ENCODE results near the gene VTCN1.

- TF ChIP-seq CTCF (IDR thresholded peaks at IDR 0.05): no peak
- TF ChIP-seq POLR2A (IDR thresholded peaks at IDR 0.05): no peak
Observed at GRCh38 chr1:117231312-117231711, 20.6 kb upstream of the VTCN1 start.
